ENCODE results near the gene ZCCHC2.
A peak's percentile ranks its signal among the peaks of the same experiment; 100 is the strongest.

ZCCHC2 gene

DNA sequence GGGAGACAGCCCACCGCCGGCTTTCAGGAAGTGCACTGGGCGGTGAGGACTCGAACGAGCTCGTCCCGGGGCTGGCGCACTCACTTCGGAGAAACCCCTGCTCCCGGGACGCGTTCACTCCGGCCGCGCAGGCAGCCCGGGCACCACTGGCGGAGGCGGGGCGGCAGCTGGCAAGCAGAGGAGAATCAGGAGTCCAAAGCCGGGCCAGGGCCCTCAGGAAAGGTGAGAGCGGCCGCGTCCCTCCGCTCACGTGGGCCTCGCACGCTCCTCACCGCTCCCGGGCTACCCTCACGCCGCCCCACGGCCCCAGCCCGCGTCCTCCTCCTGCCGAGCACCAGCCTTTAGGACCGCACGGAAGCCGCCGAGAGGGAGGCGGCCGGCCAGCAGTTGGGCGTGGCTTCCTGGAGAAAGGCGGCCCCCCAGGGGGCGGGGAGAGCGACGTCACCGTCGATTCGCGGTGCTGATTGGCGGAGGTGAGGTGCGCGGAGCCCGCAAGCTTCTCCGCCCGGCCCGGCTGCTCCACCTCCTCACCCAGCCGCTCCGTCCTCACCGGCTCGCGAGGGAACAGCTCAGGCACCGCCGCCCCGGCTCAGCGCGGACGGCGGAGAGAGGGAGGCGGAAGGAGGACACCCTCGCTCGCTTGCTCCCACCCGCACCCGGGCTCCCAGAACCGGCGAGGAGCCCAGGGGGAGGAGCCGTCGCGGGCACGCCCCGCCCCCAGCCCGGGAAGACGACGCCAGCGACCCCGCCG lies at the start of gene ZCCHC2:
ZCCHC2 (plus strand) TSS at position 522 of the 751 bp plus-strand sequence. CDS start 400 bp downstream, outside the sequence.
- DNase-seq (ENCODE audit: low spot score), result peak; percentile 98

DNA sequence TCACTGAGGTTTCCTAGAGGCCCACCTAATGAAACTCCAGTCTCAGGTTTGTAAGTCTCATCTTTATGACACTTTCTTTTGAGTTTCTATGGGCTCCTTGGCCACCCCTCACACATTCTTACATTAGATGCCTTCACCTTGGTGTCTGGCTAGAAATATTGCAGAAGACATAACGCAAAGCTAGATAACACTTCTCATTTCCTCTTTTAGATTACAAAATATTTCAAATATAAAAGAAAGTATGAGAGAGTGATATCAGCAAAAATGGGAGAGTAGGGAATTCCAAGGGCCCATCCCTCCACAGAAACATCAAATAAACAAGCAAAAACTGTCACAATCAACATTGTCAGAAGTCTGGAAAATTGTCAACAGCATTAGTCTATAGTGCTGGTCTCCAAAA lies 43.3 kb upstream of the ZCCHC2 start:
- no peak for DNase-seq (ENCODE audit: low spot score)

DNA sequence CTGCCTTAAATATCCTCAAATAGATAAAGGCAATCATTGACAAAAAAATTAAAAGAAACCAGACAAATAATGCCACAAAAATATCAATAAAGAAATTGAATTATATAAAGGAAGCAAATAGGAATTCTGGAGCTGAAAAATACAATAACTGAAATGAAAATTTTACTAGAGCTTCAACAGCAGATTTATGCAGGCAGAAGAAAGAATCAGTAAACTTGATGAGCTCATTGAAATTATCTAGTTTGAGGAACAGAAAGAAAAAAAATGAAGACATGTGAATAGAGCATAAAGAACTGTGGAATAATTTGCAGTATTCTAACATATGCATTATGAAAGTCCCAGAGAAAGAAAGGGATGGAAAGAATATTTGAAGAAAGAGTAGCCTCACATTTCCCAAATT lies 41.9 kb upstream of the ZCCHC2 start:
- DNase-seq (ENCODE audit: low spot score), result no peak

DNA sequence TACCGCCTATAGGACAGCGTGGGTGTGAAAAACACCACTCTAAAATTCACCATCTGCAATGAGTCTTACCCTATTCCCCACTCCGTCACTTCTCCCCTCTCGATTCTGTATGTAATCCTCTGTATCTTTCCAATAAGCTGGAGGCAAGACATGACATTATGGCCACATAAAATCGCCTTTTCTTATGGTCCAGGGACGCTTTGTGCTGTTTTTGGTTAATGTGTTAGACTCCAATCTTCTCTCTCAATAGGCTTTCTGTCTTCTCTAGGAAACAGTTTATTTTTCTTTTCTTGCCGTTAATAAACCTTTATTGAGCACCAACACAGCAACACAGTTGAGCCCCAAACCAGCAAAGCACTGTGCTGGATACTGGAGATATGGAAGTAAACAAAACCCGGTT lies 37.9 kb upstream of the ZCCHC2 start:
- no peak for DNase-seq (ENCODE audit: low spot score)

DNA sequence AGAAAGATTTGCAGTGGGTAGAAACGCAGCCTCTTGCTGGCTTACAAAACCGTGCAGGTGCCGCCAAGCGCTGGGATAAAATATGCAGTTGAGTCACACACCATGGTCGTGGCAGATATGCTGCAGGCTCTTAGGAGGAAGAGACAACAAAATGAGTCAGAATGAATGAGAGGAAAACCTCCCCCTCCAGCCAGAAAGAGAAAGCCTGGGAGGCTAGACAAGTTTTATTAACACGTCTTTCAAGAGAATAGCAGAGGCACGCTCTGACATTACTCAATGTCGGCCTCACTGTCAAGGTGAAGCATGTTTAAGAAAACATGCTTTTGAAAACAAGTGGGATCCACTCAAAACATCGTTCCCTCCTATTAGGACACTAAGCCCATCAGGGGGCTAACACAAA lies 37.1 kb upstream of the ZCCHC2 start:
- no peak for DNase-seq (ENCODE audit: low spot score)

DNA sequence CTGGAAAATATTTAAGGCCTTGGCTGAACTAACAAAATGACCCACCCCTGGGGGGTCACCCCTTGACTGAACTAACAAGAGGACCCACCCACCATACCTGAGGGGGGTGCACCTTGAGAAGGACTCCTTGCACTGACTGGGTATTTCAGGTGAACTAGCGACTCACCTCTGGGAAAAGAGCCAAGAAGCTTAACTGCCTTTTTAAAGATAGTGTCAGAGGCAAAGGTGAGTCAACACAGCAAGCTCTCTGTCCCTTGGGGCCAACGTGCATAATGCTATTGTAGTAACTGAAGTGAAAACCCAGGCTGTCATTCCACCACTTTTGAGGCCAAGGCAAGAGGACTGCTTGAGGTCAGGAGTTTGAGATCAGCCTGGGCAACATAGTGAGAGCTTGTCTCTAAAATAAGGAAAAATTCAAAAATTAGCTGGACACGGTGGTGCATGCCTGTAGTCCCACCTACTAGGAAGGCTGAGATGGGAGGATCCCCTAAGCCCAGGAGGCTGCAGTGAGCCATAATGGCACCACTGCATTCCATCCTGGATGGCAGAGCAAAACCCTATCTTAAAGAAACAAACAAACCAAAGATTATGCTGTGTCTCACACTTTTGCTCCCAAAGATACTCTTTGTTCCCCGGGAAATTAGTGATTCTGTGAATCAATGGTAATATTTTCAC lies 36.4 kb upstream of the ZCCHC2 start:
- no peak for DNase-seq (ENCODE audit: low spot score)

DNA sequence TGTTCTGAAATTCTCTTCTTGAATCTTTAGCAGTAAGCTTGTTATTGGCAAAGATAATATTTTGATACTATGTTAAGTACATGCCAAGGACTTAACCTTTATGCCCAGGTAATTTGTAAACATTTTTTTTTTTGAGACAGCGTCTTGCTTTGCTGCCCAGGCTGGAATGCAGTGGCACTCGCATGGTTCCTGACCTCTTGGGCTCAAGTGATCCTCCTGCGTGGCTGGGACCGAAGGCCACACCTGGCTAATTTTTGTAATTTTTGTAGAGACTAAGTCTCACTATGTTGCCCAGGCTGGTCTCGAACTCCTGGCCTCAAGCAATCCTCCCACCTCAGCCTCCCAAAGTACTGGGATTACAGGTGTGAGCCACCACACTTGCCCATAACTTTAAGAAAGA lies 35.7 kb upstream of the ZCCHC2 start:
- DNase-seq (ENCODE audit: low spot score), result no peak

DNA sequence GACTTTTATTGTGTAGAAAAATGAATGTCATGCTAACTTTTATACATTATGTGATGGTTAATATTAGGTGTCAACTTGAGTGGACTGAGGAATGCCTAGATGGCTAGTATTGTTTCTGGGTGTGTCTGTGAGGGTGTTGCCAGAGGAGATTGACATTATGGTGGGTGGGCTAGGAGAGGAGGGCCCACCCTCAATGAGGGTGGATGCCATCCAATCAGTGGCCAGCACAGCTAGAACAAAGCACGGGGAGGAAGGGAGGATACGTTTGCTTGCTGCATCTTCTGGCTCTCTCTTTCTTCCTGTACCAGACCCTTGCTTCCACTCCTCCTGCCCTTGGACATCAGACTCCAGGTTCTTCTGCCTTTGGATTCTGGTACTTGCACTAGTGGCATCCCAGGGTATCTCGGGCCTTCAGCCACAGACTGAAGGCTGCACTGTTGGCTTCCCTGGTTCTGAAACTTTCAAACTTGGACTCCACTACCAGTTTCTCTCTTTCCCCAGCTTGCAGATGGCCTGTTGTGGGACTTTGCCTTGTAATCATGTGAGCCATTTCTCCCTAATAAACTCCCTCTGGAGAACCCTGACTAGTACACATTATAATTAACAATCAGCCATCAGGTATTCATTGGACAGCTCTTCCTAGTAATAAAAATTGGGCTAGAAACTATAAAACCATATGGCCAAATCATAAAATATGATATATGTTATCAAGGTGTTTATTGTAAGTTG lies 31.7 kb upstream of the ZCCHC2 start:
- DNase-seq (ENCODE audit: low spot score), result no peak

DNA sequence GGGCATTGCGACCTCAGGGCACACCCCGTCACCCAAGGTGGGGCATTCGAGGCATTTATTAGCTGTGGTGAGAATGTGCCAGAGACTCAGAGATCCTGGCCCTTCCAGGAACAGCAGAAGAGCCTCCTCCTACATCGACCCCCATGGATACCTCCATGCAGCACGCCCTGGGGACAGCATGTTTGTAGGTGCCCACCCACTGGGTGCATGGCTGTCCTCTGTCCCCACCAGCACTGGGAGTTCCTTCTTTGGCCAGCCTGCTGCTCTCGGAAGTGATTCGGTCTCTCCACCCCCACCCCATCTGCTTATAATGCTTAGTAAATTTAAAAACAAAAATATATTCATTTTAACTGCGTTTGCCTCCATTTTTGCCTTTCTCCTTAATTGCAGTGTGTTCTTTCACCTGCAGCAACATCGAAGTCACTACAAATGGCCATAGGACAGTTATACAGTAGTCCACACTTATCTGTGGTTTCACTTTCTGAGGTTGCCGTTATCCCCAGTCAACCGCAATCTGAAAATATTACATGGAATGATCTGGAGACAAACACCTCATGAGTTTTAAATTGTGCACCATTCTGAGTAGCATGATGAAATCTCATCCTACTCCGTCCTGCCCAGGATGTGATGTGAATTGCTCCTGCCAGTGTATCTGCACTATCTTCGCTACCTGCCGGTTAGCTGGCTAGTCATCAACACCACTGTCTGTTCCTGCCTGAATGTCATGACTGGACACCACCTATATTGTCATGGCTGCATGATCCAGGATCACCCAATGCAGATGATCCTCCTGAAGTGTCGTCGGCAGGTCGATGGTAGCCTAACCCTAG lies 29.6 kb upstream of the ZCCHC2 start:
- DNase-seq (ENCODE audit: low spot score), result no peak

DNA sequence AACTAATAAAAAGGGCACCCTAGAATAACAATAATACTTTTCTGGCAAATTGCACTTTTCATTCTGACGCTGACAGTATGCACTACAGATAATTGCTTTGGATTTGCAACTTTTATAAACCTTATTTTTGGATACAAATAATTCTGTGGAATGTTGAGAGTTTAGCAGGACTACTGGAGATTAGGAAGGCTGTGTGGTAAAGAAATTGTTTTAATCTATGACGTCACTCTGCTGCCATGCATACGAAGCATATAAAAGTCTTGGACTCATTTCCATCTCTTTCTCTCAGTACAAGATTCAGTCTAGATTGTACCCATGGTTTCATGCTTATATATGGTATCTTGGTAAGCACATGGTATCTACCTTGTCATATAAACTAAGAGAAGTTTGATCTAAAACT lies 28.1 kb upstream of the ZCCHC2 start:
- DNase-seq (ENCODE audit: low spot score), result no peak

DNA sequence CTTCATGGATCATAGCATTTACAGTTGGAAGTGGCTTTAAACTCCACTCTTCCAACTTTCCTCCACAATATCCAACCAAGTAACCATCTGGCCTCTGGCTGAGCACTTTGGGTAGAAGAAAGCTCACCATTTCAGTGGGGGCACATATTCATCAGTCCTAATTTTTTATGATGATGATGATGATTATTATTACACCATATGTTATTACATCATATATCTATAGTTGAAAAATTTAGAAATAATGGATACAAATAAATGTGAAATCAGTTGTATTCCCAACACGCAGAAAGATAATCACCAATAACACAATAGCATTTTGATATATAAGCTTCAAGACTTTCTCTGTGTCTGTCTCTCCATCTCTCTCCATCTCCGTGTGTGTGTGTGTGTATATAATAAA lies 26.6 kb upstream of the ZCCHC2 start:
- no peak for DNase-seq (ENCODE audit: low spot score)

DNA sequence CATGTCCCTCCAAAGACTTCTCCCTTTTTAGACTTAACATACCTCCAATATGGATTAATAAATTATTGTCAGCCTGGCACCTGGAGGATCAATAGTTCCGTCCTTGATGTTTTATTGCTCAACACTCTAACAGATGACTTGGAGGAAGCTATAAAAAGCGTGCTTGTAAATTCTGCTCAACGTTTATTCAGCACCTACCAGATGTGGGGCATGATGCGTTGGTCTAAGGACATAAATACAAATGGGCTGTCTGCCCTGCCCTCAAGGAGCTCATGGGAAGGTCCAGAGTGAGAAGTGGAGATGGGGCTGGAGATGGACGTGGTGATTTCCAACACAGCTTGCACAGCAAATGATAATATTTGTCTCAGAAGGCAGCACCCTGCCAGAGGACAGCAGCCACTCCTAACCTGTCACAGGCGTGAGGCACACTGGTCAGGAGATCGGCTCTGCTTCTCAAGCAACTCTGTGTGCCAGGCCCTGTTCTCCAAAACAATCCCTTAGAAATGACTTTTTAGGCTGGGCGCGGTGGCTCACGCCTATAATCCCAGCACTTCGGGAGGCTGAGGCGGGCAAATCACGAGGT lies 25.5 kb upstream of the ZCCHC2 start:
- DNase-seq (ENCODE audit: low spot score), result no peak

DNA sequence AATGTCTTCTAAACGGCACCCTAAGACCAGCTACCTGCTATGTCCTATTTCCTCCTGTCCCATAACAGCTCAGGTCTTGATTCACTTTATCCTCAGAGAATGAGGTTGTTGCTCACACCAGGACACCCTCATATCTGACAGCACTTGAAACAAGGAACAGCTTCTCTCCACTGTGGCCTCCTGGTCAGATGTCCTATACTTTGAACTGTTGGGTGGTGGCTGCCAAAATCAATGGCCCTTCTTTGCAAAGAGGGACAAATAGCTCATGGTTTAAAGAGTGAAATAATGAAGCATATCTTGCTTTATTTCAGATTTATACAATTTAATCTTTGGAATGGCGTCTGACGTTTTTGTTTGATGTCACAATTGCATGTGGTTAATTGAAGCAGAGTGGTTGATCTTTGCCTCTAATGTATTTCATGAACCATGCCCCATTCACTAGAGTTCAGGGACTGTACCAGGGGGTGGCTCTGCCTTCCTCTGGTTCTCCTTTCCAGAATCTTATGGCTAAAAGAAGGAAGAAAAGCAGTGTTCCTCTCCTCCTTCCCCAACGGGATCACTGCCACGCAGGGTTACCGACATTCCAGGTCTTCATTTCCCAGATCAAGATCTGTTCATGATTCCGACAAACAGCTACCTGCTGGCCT lies 24.1 kb upstream of the ZCCHC2 start:
- DNase-seq (ENCODE audit: low spot score), result no peak

DNA sequence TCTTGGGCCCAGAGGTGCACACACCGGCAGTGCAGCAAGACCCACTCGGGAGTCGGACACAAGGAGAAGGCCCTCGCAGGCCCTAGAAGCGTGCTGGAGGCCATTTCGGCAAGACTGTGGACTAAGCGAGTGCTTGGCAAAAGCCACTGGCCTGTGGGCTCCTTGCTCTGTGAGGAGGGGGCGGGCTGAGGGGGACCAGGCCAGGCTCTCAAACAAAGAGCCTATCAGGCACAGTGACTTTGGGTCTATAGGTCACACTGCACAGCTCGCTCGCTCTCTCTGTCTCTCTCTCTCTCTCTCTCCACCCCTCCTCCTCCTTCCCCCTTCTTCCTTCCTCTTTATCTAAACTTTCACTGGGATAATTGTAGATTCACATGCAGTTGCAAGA lies 23.6 kb upstream of the ZCCHC2 start:
- DNase-seq (ENCODE audit: low spot score), result no peak

DNA sequence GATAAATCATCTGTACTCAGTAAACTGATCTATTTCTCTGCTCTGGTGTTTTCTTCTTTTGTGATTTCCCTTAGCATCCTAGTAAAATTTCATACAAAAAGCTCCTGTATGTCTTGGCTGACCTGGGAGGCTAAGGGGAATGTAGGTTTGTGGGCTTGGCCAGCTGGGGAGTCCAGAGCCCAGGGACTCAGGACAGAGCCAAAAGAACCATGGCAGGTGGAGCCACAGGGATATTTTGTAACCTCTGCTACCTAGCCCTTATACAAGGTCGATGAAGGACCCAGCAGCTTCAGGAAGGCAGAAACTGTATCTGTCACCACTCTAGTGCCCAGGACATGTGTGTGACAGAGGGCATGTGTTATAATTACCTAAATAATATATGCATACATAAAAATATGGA lies 22.7 kb upstream of the ZCCHC2 start:
- no peak for DNase-seq (ENCODE audit: low spot score)

DNA sequence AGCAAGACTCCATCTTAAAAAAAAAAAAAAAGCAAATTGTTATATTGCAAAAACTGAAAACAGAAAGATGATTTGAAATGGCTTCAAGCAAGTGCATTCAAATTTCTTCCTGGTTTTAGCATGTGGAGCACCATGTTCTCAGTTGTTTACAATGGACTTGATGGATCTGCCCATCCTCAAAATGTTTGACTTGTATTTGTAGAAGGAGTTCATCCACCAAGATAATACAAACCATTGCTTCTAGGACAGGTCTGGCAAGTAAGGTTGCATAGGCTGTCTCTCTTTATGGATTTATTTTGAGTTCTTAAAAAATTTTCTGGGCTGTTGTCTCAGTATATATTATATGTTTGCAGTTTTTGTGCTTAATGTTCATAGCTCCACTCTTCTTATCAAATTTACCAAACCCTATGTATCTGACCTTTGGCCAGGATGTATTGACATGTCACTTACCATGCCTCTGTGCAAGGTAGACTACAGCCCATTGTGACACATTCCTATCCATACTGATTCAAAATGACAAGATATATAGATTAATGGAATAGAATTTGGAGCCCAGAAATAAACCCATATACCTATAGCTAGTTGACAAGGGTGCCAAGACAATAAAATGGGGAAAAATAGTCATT lies 21.7 kb upstream of the ZCCHC2 start:
- DNase-seq (ENCODE audit: low spot score), result no peak

DNA sequence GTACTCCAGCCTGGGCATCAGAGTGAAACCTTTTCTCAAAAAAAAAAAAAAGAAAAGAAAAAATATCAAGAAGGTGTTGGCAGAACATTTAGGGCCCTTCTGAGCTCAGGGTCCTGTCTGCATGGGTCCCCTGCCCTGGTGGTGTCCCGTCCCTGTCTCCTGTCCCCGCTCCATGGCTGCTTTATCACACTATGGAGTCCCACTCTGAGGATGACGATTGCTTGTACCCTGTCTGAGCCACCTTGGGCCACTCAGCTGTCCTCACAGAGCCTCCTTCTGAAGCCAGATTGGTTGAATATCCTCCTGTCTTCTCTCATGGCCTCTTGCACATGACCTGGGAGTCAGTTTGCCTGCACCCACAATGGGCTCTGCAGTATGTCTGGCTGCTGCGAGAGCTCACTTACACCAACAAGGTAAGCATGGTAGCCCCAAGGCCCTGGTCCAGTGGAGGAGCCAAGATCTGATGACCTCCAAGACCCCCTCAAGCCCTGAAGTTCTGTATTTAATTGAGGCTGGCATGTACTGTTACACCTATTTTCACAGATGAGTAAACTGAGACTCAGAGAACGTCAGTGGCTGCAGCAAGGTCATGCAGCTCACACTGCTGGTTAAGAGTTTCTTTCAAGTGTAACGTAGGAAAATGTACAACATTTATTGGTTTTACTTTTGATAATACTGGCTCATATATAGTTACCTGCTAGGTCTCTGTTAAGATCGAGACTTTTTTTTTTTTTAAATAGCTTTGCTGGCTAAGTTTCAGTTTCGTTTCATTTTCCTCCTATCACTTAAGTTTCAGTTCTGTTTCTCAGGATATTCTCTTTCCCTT lies 16.9 kb upstream of the ZCCHC2 start:
- peak; percentile 23 for DNase-seq (ENCODE audit: low spot score)

DNA sequence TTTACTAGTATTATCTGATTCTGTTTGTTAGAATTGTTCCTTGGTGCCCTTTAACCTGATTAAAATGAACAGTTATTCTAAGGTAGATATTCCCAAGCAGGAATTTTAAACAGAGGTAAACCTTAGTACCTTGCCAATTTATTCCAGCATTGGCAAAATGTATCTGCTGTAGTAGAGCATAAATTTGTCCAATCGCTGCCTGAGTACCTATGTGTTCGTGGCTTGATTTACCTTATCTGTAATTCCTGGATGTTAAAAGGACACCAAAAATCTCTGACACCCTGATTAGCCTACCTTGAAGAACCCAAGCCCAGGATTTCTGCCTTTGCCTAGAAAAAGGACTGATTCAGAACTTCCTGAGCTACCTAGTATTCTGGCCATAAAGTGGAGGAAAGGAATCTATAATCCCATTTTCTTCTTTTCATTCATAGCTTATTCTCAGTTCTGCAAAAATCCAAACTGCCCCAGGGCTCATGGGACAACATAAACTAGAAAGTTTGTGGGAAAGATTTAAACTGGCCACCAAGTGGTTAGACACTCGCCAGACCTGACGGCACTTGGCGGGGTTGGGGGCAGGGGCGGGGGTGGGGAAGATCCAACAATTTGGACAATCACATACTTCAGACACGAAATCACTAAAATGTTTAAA lies 16.2 kb upstream of the ZCCHC2 start:
- DNase-seq (ENCODE audit: low spot score), result no peak

DNA sequence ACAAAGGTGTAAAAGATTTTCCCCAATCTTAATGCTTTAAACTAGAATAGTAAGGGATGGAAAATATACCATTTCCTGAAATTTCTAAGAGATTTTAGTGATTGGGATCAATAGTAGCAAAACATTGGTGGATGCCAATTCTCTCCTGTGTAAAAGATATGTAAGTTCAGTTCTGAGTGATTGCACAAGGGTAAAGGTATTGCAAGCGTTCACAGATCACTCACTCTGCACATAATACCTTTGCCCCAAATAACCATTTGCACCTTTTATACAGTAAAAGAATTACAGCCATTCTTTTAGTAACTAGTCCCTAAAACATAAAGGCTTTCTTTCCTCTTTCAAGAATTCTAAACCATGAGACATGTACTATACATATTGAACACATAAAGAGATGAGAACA lies 13.0 kb upstream of the ZCCHC2 start:
- no peak for DNase-seq (ENCODE audit: low spot score)

DNA sequence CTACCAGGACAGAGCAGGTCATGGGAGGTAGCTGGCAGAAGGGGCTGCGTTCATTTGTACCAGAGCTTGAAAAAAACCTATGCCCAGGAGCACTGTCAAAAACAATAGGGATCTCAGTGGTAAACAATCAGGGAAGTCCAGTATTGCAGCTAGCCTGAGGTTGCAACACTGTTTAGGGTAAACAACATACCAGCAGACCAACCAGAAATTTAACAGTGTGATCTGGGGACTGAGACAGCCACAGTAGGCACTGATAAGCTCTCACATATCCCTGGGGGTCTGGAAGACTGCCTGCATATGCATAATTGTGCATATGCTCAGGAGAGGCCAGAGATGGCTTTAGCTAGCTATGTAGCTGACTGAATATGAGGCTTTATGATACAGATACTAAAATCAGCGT lies 12.0 kb upstream of the ZCCHC2 start:
- DNase-seq (ENCODE audit: low spot score), result no peak

Data from CD4-positive, alpha-beta T cell treated with Interleukin-15 for 4 hours (primary cell).